Natural killer cell treated with Interleukin-12 subunit alpha and Interleukin-12 subunit beta and Interleukin-15 and Interleukin-18, amount 100 ng/mL, for 72 hours (primary cell): ENCODE data around the gene NHERF1. TPM values are rescaled to one million over a fixed set of nuclear protein-coding genes. Genes with fewer than 3 reads are reported as not detected.

ENCODE experiments used
- ATAC-seq, 2 donors: fragments of 150-1000 bp; cut with Tn5 transposase in 1 of 2; sonication (Bioruptor Pico), chemical (Tn5 transposase) in 1 of 2; 2 replicates each; pipeline ENCODE4 v1.10.0; 2021
- DNase-seq: peaks from one replicate; pipeline ENCODE4 v3.0.0; 2022; ENCODE audit warnings: low spot score
- H3K27ac Mint-ChIP-seq, 2 donors: 1 replicate in 1 of 2; 2 replicates in 1 of 2; pipeline ENCODE4 v1.8.0; 2022; ENCODE audit warnings: mixed read lengths in 2 of 2, mild to moderate bottlenecking in 1 of 2, moderate library complexity in 1 of 2
- H3K27me3 Mint-ChIP-seq, 2 donors: 1 replicate in 1 of 2; 2 replicates in 1 of 2; pipeline ENCODE4 v1.8.0; 2022; ENCODE audit warnings: mixed read lengths in 2 of 2
- H3K36me3 Mint-ChIP-seq: one replicate; pipeline ENCODE4 v1.8.0; 2022; ENCODE audit warnings: mixed read lengths
- H3K4me1 Mint-ChIP-seq, 2 donors: 1 replicate in 1 of 2; 2 replicates in 1 of 2; pipeline ENCODE4 v1.8.0; 2022; ENCODE audit warnings: low read depth in 2 of 2, mixed read lengths in 2 of 2, mild to moderate bottlenecking in 1 of 2
- H3K4me3 Mint-ChIP-seq: one replicate; pipeline ENCODE4 v1.8.0; 2022; ENCODE audit warnings: mixed read lengths
- H3K9me3 Mint-ChIP-seq: 2 replicates; pipeline ENCODE4 v1.8.0; 2022; ENCODE audit warnings: mixed read lengths
- total RNA-seq, 2 donors: library from RNA; stranded (reverse); gene quantifications; one replicate each; pipeline ENCODE4 v1.2.3, GENCODE V29; 2022

Gene NHERF1
- total RNA-seq, 2 donors from 2014 or later: 159 to 187 TPM

- no peaks in the 10 kb centered on the region for H3K36me3 Mint-ChIP-seq
- DNase-seq (no peak), ATAC-seq (no peak)
- no peaks in the 10 kb centered on the region for H3K27me3 Mint-ChIP-seq
- H3K4me1 Mint-ChIP-seq: peaks cover 38 to 51% of the 10 kb centered on the region in 2 donors
- H3K9me3 Mint-ChIP-seq: no peaks in the 10 kb centered on the region
- H3K4me3 Mint-ChIP-seq: peak overlapping the region; percentile 83
- H3K27ac Mint-ChIP-seq: peak overlapping the region; percentile 83 to 84
These were observed 11.5 kb downstream of the NHERF1 start for GRCh38 chr17:74759941-74760340.

- ATAC-seq (no peak), DNase-seq (no peak)
- Mint-ChIP-seq H3K4me3 (peak overlapping the region; percentile 83), H3K9me3 (no peaks in the 10 kb centered on the region), H3K27me3 (no peaks in the 10 kb centered on the region), H3K4me1 (peaks cover 33 to 46% of the 10 kb centered on the region in 2 donors), H3K27ac (peak overlapping the region; percentile 83 to 84), H3K36me3 (no peaks in the 10 kb centered on the region)
These were observed 12.1 kb downstream of the NHERF1 start for GRCh38 chr17:74760404-74761105.

DNA sequence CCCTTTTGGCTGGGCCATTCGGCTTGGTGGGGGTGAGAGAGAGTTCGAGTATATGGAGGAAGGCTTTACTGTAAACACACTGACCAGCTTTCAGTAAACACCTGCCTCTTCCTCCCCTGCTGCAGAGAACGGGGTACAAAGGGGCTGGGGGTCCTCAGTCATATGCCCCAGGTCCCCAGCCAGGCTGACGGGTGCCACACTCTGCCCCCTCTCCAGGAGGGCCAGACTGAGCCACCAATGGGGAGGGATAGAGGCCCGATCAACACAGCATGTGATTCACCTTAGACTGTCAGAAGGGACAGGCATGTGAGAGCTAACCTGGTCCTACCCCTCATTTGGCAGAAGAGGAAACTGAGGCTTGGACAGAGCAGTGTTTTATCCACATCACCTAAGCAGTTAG lies 13.0 kb downstream of the NHERF1 start:
- no peaks in the 10 kb centered on the region for H3K27me3 Mint-ChIP-seq
- DNase-seq (no peak), ATAC-seq (no peak)
- H3K4me1 Mint-ChIP-seq: peaks cover 33 to 46% of the 10 kb centered on the region in 2 donors
- no peaks in the 10 kb centered on the region for H3K36me3 Mint-ChIP-seq
- no peaks in the 10 kb centered on the region for H3K9me3 Mint-ChIP-seq
- H3K4me3 Mint-ChIP-seq: no peak overlapping the region
- peak overlapping the region; percentile 18 to 84 for H3K27ac Mint-ChIP-seq

- Mint-ChIP-seq H3K36me3 (no peaks in the 10 kb centered on the region), H3K9me3 (no peaks in the 10 kb centered on the region), H3K4me1 (peaks cover 30 to 47% of the 10 kb centered on the region in 2 donors), H3K27ac (peak overlapping the region in 1 of 2 donors; percentile 84), H3K27me3 (no peaks in the 10 kb centered on the region), H3K4me3 (no peak overlapping the region)
- DNase-seq: no peak
- ATAC-seq: no peak
These were observed 13.5 kb downstream of the NHERF1 start for GRCh38 chr17:74761931-74762330.

DNA sequence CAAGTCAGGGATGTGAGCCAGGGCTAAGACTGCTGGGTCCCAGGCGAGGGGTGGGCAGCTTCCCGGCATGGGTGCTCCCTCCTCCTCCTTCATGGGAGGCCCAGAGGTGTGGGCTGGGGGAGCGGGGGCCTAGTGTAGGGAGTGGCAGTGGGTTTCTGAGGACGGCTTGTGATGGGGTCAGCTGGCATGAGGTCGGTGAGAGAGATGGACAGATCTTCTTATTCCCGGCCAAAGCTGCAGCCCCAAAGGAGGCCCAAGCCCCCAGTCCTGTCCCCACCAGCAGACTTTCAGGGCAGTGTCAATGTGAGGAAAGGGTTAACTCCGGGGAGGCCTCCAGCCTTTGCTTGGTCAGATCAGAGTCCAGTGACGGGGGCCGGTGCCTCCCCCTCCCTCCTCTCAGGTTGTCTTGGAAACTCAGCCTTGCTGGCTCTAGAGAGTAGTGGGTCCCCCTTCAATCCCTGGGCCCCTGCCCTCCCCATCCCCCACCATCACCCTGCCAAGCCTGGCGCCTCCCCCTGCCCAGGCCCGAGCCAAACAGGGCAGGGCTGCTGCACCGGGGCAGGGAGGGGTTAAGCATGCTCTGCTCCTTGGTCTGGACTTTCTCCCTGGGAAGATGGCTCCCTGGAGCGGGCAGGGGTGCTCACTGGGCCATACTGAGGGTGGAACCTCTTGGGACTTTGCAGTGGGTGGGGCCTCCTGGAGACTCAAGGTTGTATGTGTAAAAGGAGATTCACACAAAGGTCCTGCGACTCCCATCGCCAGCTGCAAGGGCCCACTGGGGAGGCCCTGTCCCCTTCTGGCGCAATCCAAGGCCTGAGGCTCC lies 15.3 kb downstream of the NHERF1 start:
- no peaks in the 10 kb centered on the region for H3K27me3 Mint-ChIP-seq
- H3K9me3 Mint-ChIP-seq: no peaks in the 10 kb centered on the region
- peaks cover 17 to 38% of the 10 kb centered on the region in 2 donors for H3K4me1 Mint-ChIP-seq
- H3K27ac Mint-ChIP-seq: peak overlapping the region in 1 of 2 donors; percentile 70
- DNase-seq (no peak), ATAC-seq (no peak)
- H3K4me3 Mint-ChIP-seq: no peak overlapping the region
- H3K36me3 Mint-ChIP-seq: peaks cover 3% of the 10 kb centered on the region

- no peaks in the 10 kb centered on the region for H3K9me3 Mint-ChIP-seq
- H3K36me3 Mint-ChIP-seq: peaks cover 4% of the 10 kb centered on the region
- DNase-seq (no peak), ATAC-seq (no peak)
- H3K4me1 Mint-ChIP-seq: peaks cover 9 to 32% of the 10 kb centered on the region in 2 donors
- H3K4me3 Mint-ChIP-seq: no peak overlapping the region
- H3K27ac Mint-ChIP-seq: peak overlapping the region in 1 of 2 donors; percentile 68
- no peaks in the 10 kb centered on the region for H3K27me3 Mint-ChIP-seq
These were observed 16.4 kb downstream of the NHERF1 start for GRCh38 chr17:74764751-74765286.

DNA sequence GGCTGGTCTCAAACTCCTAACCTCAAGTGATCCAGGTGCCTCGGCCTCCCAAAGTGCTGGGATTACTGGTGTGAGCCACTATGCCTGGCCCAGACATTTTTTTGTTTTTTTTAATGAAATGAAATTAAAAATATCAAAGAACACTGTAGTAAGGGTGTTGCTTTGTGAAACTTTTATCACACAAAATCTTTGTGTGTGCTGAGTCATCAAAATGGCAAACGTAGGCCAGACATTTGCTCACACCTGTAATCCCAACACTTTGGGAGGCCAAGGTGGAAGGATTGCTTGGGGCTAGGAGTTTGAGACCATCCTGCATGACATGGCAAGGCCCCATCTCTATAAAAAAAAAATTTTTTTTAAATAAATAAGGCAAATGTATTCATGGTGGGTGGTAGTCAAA lies 18.0 kb downstream of the NHERF1 start:
- H3K36me3 Mint-ChIP-seq: peaks cover 4% of the 10 kb centered on the region
- H3K9me3 Mint-ChIP-seq: no peaks in the 10 kb centered on the region
- no peak overlapping the region for H3K4me3 Mint-ChIP-seq
- H3K27ac Mint-ChIP-seq: peak overlapping the region in 1 of 2 donors; percentile 65
- peaks cover 7 to 32% of the 10 kb centered on the region in 2 donors for H3K4me1 Mint-ChIP-seq
- H3K27me3 Mint-ChIP-seq: no peaks in the 10 kb centered on the region
- ATAC-seq (no peak), DNase-seq (no peak)

GRCh38 chr17:74767111-74767516 lies 18.7 kb downstream of the NHERF1 start:
- Mint-ChIP-seq H3K9me3 (no peaks in the 10 kb centered on the region), H3K27ac (peak overlapping the region in 1 of 2 donors; percentile 76), H3K4me1 (peaks cover 9 to 33% of the 10 kb centered on the region in 2 donors), H3K27me3 (no peaks in the 10 kb centered on the region), H3K36me3 (peaks cover 4% of the 10 kb centered on the region), H3K4me3 (no peak overlapping the region)
- DNase-seq: no peak
- no peak for ATAC-seq

DNA sequence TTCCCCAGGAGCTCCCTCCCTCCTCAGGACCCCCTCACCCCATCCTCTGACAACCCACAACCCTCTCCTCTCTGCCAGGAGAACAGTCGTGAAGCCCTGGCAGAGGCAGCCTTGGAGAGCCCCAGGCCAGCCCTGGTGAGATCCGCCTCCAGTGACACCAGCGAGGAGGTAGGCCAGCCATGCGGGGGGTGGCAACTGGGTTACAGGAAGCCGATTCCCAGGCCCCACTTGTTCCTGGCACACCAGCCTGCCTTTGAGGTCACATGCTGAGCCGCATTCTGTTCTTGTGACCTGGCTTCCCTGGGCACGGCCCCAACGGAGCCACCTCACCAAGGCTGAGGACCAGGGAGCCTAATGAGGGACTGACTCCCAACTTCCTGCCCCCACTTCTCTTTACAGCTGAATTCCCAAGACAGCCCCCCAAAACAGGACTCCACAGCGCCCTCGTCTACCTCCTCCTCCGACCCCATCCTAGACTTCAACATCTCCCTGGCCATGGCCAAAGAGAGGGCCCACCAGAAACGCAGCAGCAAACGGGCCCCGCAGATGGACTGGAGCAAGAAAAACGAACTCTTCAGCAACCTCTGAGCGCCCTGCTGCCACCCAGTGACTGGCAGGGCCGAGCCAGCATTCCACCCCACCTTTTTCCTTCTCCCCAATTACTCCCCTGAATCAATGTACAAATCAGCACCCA lies 19.8 kb downstream of the NHERF1 start:
- H3K9me3 Mint-ChIP-seq: no peaks in the 10 kb centered on the region
- H3K36me3 Mint-ChIP-seq: peaks cover 4% of the 10 kb centered on the region

DNA sequence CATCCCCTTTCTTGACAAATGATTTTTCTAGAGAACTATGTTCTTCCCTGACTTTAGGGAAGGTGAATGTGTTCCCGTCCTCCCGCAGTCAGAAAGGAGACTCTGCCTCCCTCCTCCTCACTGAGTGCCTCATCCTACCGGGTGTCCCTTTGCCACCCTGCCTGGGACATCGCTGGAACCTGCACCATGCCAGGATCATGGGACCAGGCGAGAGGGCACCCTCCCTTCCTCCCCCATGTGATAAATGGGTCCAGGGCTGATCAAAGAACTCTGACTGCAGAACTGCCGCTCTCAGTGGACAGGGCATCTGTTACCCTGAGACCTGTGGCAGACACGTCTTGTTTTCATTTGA lies 20.3 kb downstream of the NHERF1 start:
- DNase-seq (no peak), ATAC-seq (no peak)
- Mint-ChIP-seq H3K4me1 (peaks cover 22 to 36% of the 10 kb centered on the region in 2 donors), H3K9me3 (no peaks in the 10 kb centered on the region), H3K27ac (peak overlapping the region; percentile 22 to 83), H3K36me3 (peaks cover 4% of the 10 kb centered on the region), H3K27me3 (no peaks in the 10 kb centered on the region), H3K4me3 (no peak overlapping the region)

More for the DNA sequence above, 19.8 kb downstream of the NHERF1 start:
- H3K4me1 Mint-ChIP-seq: peaks cover 20 to 35% of the 10 kb centered on the region in 2 donors
- no peaks in the 10 kb centered on the region for H3K27me3 Mint-ChIP-seq
- no peak overlapping the region for H3K4me3 Mint-ChIP-seq
- no peak for ATAC-seq
- no peak for DNase-seq
- H3K27ac Mint-ChIP-seq: peak overlapping the region; percentile 22 to 83

- Mint-ChIP-seq H3K27me3 (no peaks in the 10 kb centered on the region), H3K27ac (peak overlapping the region; percentile 70 to 83), H3K4me1 (peaks cover 27 to 38% of the 10 kb centered on the region in 2 donors), H3K4me3 (no peak overlapping the region), H3K9me3 (no peaks in the 10 kb centered on the region), H3K36me3 (peaks cover 4% of the 10 kb centered on the region)
- ATAC-seq (no peak), DNase-seq (no peak)
These were observed 20.9 kb downstream of the NHERF1 start for GRCh38 chr17:74769266-74769855.

DNA sequence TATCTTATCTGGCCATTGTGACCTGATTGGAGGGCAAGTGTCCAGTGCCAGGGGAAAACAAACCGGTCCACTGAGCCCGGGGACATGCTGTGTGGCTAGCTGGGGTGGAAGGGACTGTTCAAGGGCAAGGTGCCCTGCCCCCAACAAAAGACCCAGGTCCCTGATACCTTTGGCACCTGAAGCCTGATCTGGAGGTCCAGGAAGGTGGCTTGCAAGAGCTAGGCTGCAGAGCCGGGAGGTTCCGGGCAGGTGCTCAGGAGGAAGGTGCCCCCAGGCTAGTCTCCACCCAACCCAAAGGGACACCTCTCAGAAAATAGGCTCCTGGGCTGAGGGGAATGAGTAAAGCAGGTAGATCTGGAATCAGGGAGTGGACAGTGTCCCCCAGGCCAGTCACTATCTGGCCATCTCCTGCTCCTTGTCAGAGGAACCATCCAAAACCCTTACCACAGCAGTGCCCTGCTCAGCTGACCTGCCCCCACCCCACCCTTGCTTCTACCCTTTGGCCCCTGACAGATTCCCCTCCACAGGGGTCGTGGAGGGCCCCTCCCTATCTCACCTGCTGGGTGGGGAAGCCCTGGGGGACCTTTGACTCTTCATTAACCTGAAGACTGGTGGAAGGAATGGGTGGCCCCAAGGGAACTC lies 21.5 kb downstream of the NHERF1 start:
- ATAC-seq (no peak), DNase-seq (no peak)
- no peak overlapping the region for H3K4me3 Mint-ChIP-seq
- H3K36me3 Mint-ChIP-seq: peaks cover 4% of the 10 kb centered on the region
- H3K9me3 Mint-ChIP-seq: no peaks in the 10 kb centered on the region
- H3K27me3 Mint-ChIP-seq: no peaks in the 10 kb centered on the region
- peaks cover 27 to 38% of the 10 kb centered on the region in 2 donors for H3K4me1 Mint-ChIP-seq
- H3K27ac Mint-ChIP-seq: peak overlapping the region; percentile 65 to 70
